GM21447 (cell line): Measurements from ENCODE around the gene PALLD.
A peak's percentile ranks its signal among the peaks of the same experiment; 100 is the strongest.

Experiments
- ATAC-seq: cut with Tn5 transposase; IDR thresholded peaks from one replicate; pipeline ENCODE4 v1.9.1; 2021; ENCODE audit not compliant: unreplicated experiment

The PALLD gene

GRCh38 chr4:168837922-168838321 is 341.1 kb downstream of the PALLD start:
- ATAC-seq: no peak

- ATAC-seq: no peak
Observed at GRCh38 chr4:168839758-168840391, 343.0 kb downstream of the PALLD start.

- ATAC-seq: no peak
Observed at GRCh38 chr4:168840392-168840763, 343.5 kb downstream of the PALLD start.

GRCh38 chr4:168841000-168841671 is 344.3 kb downstream of the PALLD start:
- no peak for ATAC-seq

GRCh38 chr4:168841672-168842019 is 344.8 kb downstream of the PALLD start:
- ATAC-seq: no peak

- ATAC-seq: no peak
Observed at GRCh38 chr4:168842186-168842585, 345.3 kb downstream of the PALLD start.

GRCh38 chr4:168843635-168844034 is 346.8 kb downstream of the PALLD start:
- ATAC-seq: no peak

- no peak for ATAC-seq
Observed at GRCh38 chr4:168844353-168845049, 347.6 kb downstream of the PALLD start.

GRCh38 chr4:168845897-168846296 is 349.0 kb downstream of the PALLD start:
- ATAC-seq: no peak

- no peak for ATAC-seq
Observed at GRCh38 chr4:168846414-168846813, 349.6 kb downstream of the PALLD start.

GRCh38 chr4:168847771-168848502 is 351.1 kb downstream of the PALLD start:
- no peak for ATAC-seq

GRCh38 chr4:168849030-168849675 is 352.3 kb downstream of the PALLD start:
- ATAC-seq: no peak

GRCh38 chr4:168849997-168850396 is 353.1 kb downstream of the PALLD start:
- ATAC-seq: no peak

- no peak for ATAC-seq
Observed at GRCh38 chr4:168852387-168852786, 355.5 kb downstream of the PALLD start.

GRCh38 chr4:168852933-168853713 is 356.3 kb downstream of the PALLD start:
- ATAC-seq: peak; percentile 81

GRCh38 chr4:168853770-168854169 is 356.9 kb downstream of the PALLD start:
- peak; percentile 28 for ATAC-seq

- no peak for ATAC-seq
Observed at GRCh38 chr4:168854350-168854921, 357.6 kb downstream of the PALLD start.

GRCh38 chr4:168856312-168856711 is 359.5 kb downstream of the PALLD start:
- ATAC-seq: no peak

- no peak for ATAC-seq
Observed at GRCh38 chr4:168857009-168857408, 360.2 kb downstream of the PALLD start.
